Esophagus mucosa (tissue), 1 donor: Measurements from ENCODE around the gene SCMH1. TPM values are rescaled to one million over a fixed set of nuclear protein-coding genes. Genes with fewer than 3 reads are reported as not detected.

Source experiments
- total RNA-seq: library from RNA; stranded (reverse); gene quantifications from one replicate; pipeline ENCODE4 v1.2.4, GENCODE V29; 2023
- donor health status: DM: yes; HTN: yes; CAD: no.

SCMH1 gene
- total RNA-seq, 1 donor from 2014 or later = 13.0 TPM

Other genes with a start within 250 kb of the SCMH1 start
- gene SLFNL1, start 220.6 kb downstream of the SCMH1 start, total RNA-seq = 0.08 TPM
- gene FOXO6, start 119.1 kb upstream of the SCMH1 start, total RNA-seq = not detected
- gene EDN2, start 242.4 kb upstream of the SCMH1 start, total RNA-seq = 4.7 TPM